Activated T-cell treated with anti-CD3 and anti-CD28 coated beads for 4 hours (primary cell): ENCODE data around the gene FAM241A.
"Not testable (repeated sequence)": the region's sequence is repeated elsewhere in the genome, so short reads cannot be mapped to it uniquely, and the experiment has no call there.

Experiments used
- DNase-seq: peaks from one replicate; pipeline ENCODE4 v3.0.0-alpha.2; 2020

The FAM241A gene

GRCh38 chr4:112140536-112140935 lies 4.7 kb upstream of the FAM241A start:
- DNase-seq = no peak

- DNase-seq = no peak
Measured at GRCh38 chr4:112141366-112142138, 3.7 kb upstream of the FAM241A start.

- no peak for DNase-seq
Measured at GRCh38 chr4:112142182-112142581, 3.1 kb upstream of the FAM241A start.

- DNase-seq = no peak
Measured at GRCh38 chr4:112143781-112144180, 1.5 kb upstream of the FAM241A start.

- DNase-seq = no peak
Measured at GRCh38 chr4:112144546-112145325, 518 bp upstream of the FAM241A start.

- peak; percentile 65 for DNase-seq
Measured at GRCh38 chr4:112145790-112146501, 692 bp downstream of the FAM241A start.

- DNase-seq = no peak
Measured at GRCh38 chr4:112146502-112146813, 1.2 kb downstream of the FAM241A start.

- no peak for DNase-seq
Measured at GRCh38 chr4:112147697-112148096, 2.4 kb downstream of the FAM241A start.

- DNase-seq = no peak
Measured at GRCh38 chr4:112150920-112151319, 5.7 kb downstream of the FAM241A start.

GRCh38 chr4:112152521-112152920 lies 7.3 kb downstream of the FAM241A start:
- DNase-seq = no peak

- no peak for DNase-seq
Measured at GRCh38 chr4:112153211-112153791, 8.0 kb downstream of the FAM241A start.

- no peak for DNase-seq
Measured at GRCh38 chr4:112156112-112156511, 10.9 kb downstream of the FAM241A start.

GRCh38 chr4:112156553-112156952 lies 11.3 kb downstream of the FAM241A start:
- DNase-seq = no peak

GRCh38 chr4:112163706-112164105 lies 18.5 kb downstream of the FAM241A start:
- not testable (repeated sequence) for DNase-seq

GRCh38 chr4:112167794-112168193 lies 22.5 kb downstream of the FAM241A start:
- DNase-seq = no peak

- DNase-seq = no peak
Measured at GRCh38 chr4:112168719-112169500, 23.7 kb downstream of the FAM241A start.

- DNase-seq = no peak
Measured at GRCh38 chr4:112170451-112170993, 25.3 kb downstream of the FAM241A start.

- not testable (repeated sequence) for DNase-seq
Measured at GRCh38 chr4:112171051-112171763, 26.0 kb downstream of the FAM241A start.

- no peak for DNase-seq
Measured at GRCh38 chr4:112172180-112172579, 26.9 kb downstream of the FAM241A start.

GRCh38 chr4:112173593-112174558 lies 28.6 kb downstream of the FAM241A start:
- no peak for DNase-seq
